Smooth muscle cell (in vitro differentiated cells): ENCODE results near the gene NBPF15. TPM values are rescaled to one million over a fixed set of nuclear protein-coding genes. Genes with fewer than 3 reads are reported as not detected.
"Not testable (repeated sequence)": the region's sequence is repeated elsewhere in the genome, so short reads cannot be mapped to it uniquely, and the experiment has no call there.

Experiments
- DNase-seq: peaks from one replicate; lab custom pipeline; 2025; ENCODE audit not compliant: unreplicated experiment; lab: John Stamatoyannopoulos, UW
- H2AFZ ChIP-seq: fragments of 200-600 bp; sonication (generic); 2 replicates; pipeline ENCODE4 v1.6.0; 2016; ENCODE audit warnings: antibody characterized with exemption, low read depth, mild to moderate bottlenecking
- H3F3A ChIP-seq: fragments of 200-600 bp; sonication (generic); 2 replicates; pipeline ENCODE4 v1.6.0; 2017; ENCODE audit warnings: antibody characterized with exemption, low read depth
- H3K27ac ChIP-seq: fragments of 200-600 bp; sonication (generic); 2 replicates; pipeline ENCODE4 v1.5.1; 2016; ENCODE audit warnings: low read depth, mild to moderate bottlenecking
- H3K27me3 ChIP-seq: fragments of 200-600 bp; sonication (generic); 2 replicates; pipeline ENCODE4 v1.6.1; 2016; ENCODE audit warnings: low read depth, mild to moderate bottlenecking
- H3K36me3 ChIP-seq: fragments of 200-600 bp; sonication (generic); 2 replicates; pipeline ENCODE4 v1.5.1; 2016; ENCODE audit warnings: low read depth
- H3K4me1 ChIP-seq: fragments of 200-600 bp; sonication (generic); 2 replicates; pipeline ENCODE4 v1.5.1; 2016; ENCODE audit warnings: low read depth
- H3K4me2 ChIP-seq: fragments of 200-600 bp; sonication (generic); 2 replicates; pipeline ENCODE4 v1.6.0; 2016; ENCODE audit warnings: mild to moderate bottlenecking
- H3K4me3 ChIP-seq: fragments of 200-600 bp; sonication (generic); 2 replicates; pipeline ENCODE4 v1.5.1; 2016; ENCODE audit warnings: mild to moderate bottlenecking
- H3K79me2 ChIP-seq: fragments of 200-600 bp; sonication (generic); 2 replicates; pipeline ENCODE4 v1.6.0; 2016; ENCODE audit warnings: low read depth, mild to moderate bottlenecking
- H3K9ac ChIP-seq: fragments of 200-600 bp; sonication (generic); 2 replicates; pipeline ENCODE4 v1.6.0; 2016; ENCODE audit warnings: low read depth
- H3K9me3 ChIP-seq: fragments of 200-600 bp; sonication (generic); replicated peaks from 2 replicates; pipeline ENCODE4 v1.5.1; 2016; ENCODE audit warnings: low read depth
- H4K20me1 ChIP-seq: fragments of 200-600 bp; sonication (generic); 2 replicates; pipeline ENCODE4 v1.6.0; 2016; ENCODE audit warnings: low read depth
- WGBS: methylation state at CpG from one replicate; pipeline ENCODE4 v1.1.7; 2016; ENCODE audit warnings: low lambda C conversion rate; 5-methylcytosine and 5-hydroxymethylcytosine counted together
- polyA plus RNA-seq: library from polyadenylated mRNA; unstranded; fragments of >200 nt; fragmentation: Nextera tagmentation; extraction: Ambion mirVana; gene quantifications from 2 replicates; pipeline ENCODE4 v1.2.1, GENCODE V29; 2016
- small RNA-seq: library from RNA; depleted of rRNA; stranded (forward); fragments of <200 nt; gene quantifications from one replicate; pipeline ENCODE3, GENCODE V24; 2014
- total RNA-seq: library from RNA; depleted of rRNA; stranded (reverse); fragments of >200 nt; gene quantifications from 2 replicates; pipeline ENCODE4 v1.2.3, GENCODE V29; 2014

Gene NBPF15
- total and polyA plus RNA-seq, 2 experiments from 2014 or later: 23.2 to 23.7 TPM

DNA sequence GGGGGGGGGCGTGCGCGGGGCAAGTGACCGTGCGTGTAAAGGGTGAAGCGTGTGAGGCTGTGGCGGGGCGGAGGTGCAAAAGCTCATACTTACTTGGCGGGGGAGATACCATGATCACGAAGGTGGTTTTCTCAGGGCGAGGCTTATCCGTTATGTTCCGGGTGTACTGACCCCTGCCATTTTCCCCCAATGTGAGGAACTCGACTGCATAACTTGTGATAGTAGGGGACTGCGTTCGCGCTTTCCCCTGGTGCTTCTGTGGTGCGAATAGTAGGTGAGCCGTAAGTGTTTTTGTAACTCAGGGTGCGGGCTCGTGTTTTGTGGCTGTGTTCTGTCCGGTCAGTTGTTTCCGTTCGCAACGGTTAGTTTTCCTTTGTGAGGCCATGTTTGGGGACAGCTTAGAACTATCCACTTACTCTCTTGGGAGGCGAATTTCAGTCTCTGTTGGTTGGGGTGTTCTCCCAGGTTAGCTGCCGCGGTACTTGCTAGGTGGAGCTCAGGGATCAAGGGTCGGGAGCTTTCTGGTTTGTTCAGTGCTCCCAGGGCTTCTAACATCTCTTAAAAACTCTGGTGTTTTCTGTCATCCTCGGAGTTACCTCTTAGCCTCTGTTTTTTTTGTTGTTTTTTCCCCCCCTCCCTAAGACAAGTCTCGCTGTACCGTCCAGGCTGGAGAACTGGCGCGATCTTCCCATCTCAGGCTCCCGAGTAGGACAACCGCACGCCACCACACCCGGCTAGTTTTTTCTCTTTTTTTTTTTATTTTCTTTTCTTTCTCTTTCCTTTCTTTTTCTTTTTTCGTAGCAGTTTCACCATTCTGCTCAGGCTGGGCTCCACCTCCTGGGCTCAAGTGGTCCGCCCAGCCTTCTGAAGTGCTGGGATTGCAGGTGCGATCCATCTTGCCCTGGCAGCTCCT is 48.7 kb downstream of the NBPF15 start:
- not testable (repeated sequence) for H3K9me3 ChIP-seq, H3K4me1 ChIP-seq, DNase-seq, H4K20me1 ChIP-seq, H3K36me3 ChIP-seq, H3K27me3 ChIP-seq, H2AFZ ChIP-seq, H3F3A ChIP-seq, H3K79me2 ChIP-seq
- Histone ChIP-seq H3K4me2 (peak overlapping the region; percentile 84), H3K27ac (peak overlapping the region; percentile 91), H3K4me3 (peak overlapping the region; percentile 54), H3K9ac (peak overlapping the region; percentile 75)
- 1% methylated on average over 37 of the region's 41 CpGs for WGBS

DNA sequence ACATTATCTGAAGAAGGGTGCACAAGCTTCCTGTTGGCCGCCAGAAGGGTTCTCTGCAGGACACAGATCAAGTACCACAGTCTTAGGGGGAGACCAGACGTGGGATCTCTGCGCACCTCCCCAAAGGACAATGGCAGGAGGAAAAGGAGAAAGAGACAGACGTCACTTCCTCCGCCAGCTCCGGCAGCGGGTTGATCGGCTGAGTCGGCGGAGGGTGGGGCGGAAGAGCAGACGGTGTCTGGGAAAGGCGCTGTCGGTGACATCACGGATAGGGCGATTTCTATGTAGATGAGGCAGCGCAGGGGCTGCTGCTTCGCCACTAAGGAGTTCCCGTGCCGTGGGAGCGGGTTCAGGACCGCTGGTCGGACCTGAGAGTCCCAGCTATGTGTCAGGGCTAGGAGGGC is 49.4 kb downstream of the NBPF15 start:
- Histone ChIP-seq H3K4me2 (peak overlapping the region; percentile 54), H3K9ac (peak overlapping the region; percentile 75), H3K4me3 (peak overlapping the region; percentile 54), H3K27ac (peak overlapping the region; percentile 91)
- not testable (repeated sequence) for H3K36me3 ChIP-seq, DNase-seq, H3K4me1 ChIP-seq, H2AFZ ChIP-seq, H4K20me1 ChIP-seq, H3K9me3 ChIP-seq, H3K79me2 ChIP-seq, H3F3A ChIP-seq, H3K27me3 ChIP-seq
- 2% methylated on average over 19 of the region's 23 CpGs for WGBS

DNA sequence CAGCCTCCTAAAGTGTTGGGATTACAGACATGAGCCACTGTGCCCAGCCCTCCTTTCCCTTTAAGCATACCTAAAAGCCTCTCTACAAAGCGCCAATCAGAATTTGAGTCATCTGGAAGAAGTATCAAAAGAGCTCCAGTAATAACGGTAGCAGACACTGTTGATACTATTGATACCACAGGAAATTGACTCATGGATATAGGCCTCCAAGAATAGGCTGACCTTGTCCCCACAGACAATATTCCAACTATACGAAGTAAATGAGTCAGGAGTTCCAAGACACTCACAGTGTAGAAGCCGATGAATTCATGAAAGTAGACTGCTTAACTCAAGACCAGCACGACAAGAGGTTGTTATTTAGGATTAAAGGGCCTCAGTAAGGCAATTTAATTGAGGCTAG is 58.7 kb downstream of the NBPF15 start:
- not testable (repeated sequence) for DNase-seq, H2AFZ ChIP-seq, H3K9ac ChIP-seq, H3K4me2 ChIP-seq, H3F3A ChIP-seq, H3K27ac ChIP-seq, H4K20me1 ChIP-seq, H3K36me3 ChIP-seq, H3K27me3 ChIP-seq, H3K4me3 ChIP-seq, H3K79me2 ChIP-seq, H3K9me3 ChIP-seq, H3K4me1 ChIP-seq
- WGBS: 18% methylated on average over 5 of the region's 5 CpGs

DNA sequence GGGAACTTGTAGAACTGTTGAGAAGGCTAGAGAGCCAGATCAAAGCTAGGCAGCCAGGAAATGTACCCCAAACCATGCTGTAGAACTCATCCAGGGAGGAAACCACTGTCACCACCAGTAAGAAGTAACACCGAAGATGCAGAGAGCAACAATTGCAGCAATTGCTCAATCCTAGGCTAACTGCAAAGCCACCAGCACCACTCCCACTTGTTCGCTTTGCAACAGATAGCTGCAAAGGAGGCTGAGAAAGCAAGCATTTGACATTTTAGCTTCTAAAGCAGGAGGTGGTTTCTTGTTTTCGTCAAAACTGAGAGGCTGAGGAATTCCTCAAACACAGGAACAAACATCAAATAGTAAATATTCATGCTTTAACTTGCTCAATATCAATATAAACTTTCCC is 89.8 kb downstream of the NBPF15 start:
- DNase-seq, H3K4me1 ChIP-seq, H3K27me3 ChIP-seq, H3K4me2 ChIP-seq, H3K9me3 ChIP-seq, H3K4me3 ChIP-seq, H3K9ac ChIP-seq, H2AFZ ChIP-seq, H3K27ac ChIP-seq, H3K36me3 ChIP-seq, H4K20me1 ChIP-seq, H3F3A ChIP-seq, H3K79me2 ChIP-seq: not testable (repeated sequence)
- WGBS: no CpG with 5 or more reads among the region's 3 CpGs

Small RNA genes within 50 kb of the gene (small RNA-seq; reads per million reads assigned to genes)
- gene AC246785.4: not detected
- 32.5 reads per million, percentile 94 among the genes with 10 or more reads in this experiment for gene RNVU1-15

Other genes with a start within 250 kb of the NBPF15 start
- not detected in 2 replicates for gene PPIAL4E, start 88.0 kb downstream of the NBPF15 start, total RNA-seq
- not detected in 2 replicates for gene PPIAL4E, start 88.0 kb downstream of the NBPF15 start, polyA plus RNA-seq
- not detected in 2 replicates for gene PPIAL4F, start 131.2 kb upstream of the NBPF15 start, total RNA-seq
- gene PPIAL4F, start 131.2 kb upstream of the NBPF15 start, polyA plus RNA-seq: not detected in 2 replicates